ENCODE data around the gene CFAP46.

Gene CFAP46

DNA sequence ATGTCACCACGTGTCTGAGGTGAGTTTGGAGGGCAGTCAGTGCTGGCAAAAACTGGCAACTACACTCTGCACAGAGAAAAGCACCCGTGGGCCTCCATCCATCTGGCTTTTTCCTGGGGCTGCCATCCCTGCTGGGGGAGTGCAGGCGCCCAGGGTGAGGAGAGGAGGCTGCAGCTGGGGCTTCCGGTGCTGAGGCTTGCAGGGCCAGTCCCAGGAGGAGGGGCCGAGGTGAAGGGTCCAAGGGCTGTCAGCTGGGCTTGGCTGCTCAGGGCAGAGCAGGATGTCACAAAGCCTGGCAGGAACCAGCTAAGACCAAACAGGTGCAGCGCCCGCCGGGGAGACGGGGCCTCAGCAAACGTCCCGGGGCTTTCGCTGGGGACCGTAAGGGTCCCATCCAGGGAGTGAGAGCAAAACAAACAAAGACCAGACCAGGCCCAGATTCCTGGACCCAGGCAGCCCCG, 77.2 kb downstream of the CFAP46 start:
- no peak overlapping the region for H3K4me3 ChIP-seq (ENCODE audit: low read depth in 1 of 2, low read length in 2 of 2)
- no peak overlapping the region for H3K9ac ChIP-seq (ENCODE audit: low read length)
- peaks cover 10 to 32% of the 10 kb centered on the region in 2 donors for H3K27me3 ChIP-seq (ENCODE audit: control insufficient read depth in 1 of 2, insufficient read depth in 2 of 2, low read length in 2 of 2)
- H3K36me3 ChIP-seq (ENCODE audit: insufficient read depth, low read length), result no peaks in the 10 kb centered on the region
- H3K27ac ChIP-seq (ENCODE audit: low read depth, low read length), result no peak overlapping the region
- H3K4me1 ChIP-seq (ENCODE audit: insufficient read depth, low read length), result no peaks in the 10 kb centered on the region
- no peaks in the 10 kb centered on the region for H3K9me3 ChIP-seq (ENCODE audit: low read length)

DNA sequence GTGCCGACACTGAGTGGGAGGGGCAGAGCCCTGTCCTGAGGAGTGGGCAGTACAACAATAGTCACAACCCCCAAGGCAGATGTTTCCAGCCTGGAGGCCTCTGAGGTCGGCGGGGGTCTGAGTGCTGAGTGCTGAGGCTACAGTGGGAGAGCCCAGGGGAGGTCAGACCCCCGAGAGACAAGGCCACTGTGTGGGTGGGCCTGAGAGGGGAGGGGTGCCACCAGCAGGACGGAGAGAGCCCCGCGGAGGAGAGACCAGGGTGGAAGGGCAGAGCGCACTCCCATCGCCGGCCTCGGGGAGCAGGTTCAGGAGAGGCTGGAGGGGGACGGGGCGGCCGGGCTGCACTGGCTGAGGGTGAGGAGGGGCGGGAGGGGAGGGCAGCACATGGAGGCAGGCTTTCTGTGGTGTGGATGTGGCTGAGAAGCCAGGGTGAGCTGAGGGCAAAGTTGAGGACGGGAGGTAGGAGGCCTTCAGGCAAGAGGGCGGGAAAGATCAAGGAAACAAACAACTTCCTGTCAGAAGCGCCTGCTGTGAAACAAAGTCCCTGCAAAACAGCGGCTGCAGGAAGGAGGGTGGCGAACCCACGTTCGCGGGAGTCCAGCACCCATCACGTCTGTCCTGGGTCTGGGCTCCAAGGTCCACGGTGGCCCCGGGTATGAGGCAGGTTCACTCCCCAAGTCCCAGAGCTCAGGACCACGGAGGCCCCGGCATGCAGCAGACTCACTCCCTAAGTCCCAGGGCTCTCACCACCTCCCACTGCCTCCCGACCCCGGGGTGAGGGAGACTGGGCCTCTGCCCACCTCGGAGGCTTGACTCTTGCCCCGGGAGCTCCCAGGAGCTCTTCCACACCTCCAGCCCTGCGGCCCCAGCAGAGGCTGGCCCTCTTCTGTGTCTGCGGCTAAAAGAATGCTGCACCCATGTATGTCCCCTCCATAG, 79.6 kb downstream of the CFAP46 start:
- no peaks in the 10 kb centered on the region for H3K4me1 ChIP-seq (ENCODE audit: insufficient read depth, low read length)
- no peak overlapping the region for H3K9ac ChIP-seq (ENCODE audit: low read length)
- H3K4me3 ChIP-seq (ENCODE audit: low read depth in 1 of 2, low read length in 2 of 2), result no peak overlapping the region
- no peaks in the 10 kb centered on the region for H3K36me3 ChIP-seq (ENCODE audit: insufficient read depth, low read length)
- no peaks in the 10 kb centered on the region for H3K9me3 ChIP-seq (ENCODE audit: low read length)
- peaks cover 10 to 32% of the 10 kb centered on the region in 2 donors for H3K27me3 ChIP-seq (ENCODE audit: control insufficient read depth in 1 of 2, insufficient read depth in 2 of 2, low read length in 2 of 2)
- no peak overlapping the region for H3K27ac ChIP-seq (ENCODE audit: low read depth, low read length)

DNA sequence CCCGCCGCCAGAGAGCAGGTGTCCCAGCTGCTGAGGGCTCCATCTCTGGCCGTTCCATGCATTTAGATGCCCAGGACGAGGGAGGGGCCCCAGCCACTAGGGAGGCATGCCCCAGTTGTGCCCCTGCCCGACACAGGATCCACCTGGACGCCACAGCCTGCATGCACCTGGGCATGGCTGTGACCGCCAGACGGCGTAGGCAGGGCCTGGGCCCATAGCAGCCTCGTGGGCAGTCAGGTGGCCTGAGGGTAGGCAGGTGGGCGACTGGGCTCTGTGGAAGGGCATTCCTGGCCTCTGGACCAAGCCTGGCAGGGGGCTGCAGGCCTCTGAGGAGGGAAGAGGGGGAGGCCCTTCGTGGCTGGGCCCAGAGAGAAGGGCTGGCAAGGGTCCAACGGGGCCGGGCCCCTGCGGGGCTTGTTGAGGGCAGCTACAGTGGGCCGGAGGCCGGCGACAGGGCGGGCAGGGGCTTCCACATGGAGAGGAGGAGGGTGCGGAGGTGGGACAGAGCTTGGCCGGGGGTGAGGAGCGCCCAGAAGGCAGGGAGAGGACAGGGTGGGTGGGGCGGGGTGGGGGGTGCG, 80.4 kb downstream of the CFAP46 start:
- H3K27me3 ChIP-seq (ENCODE audit: control insufficient read depth in 1 of 2, insufficient read depth in 2 of 2, low read length in 2 of 2), result peaks cover 10 to 32% of the 10 kb centered on the region in 2 donors
- H3K36me3 ChIP-seq (ENCODE audit: insufficient read depth, low read length), result no peaks in the 10 kb centered on the region
- no peaks in the 10 kb centered on the region for H3K9me3 ChIP-seq (ENCODE audit: low read length)
- no peak overlapping the region for H3K4me3 ChIP-seq (ENCODE audit: low read depth in 1 of 2, low read length in 2 of 2)
- no peak overlapping the region for H3K9ac ChIP-seq (ENCODE audit: low read length)
- H3K27ac ChIP-seq (ENCODE audit: low read depth, low read length), result no peak overlapping the region
- no peaks in the 10 kb centered on the region for H3K4me1 ChIP-seq (ENCODE audit: insufficient read depth, low read length)

GRCh38 chr10:132861116-132861691, 81.2 kb downstream of the CFAP46 start:
- Histone ChIP-seq H3K4me3 (ENCODE audit: low read depth in 1 of 2, low read length in 2 of 2) (no peak overlapping the region), H3K27ac (ENCODE audit: low read depth, low read length) (no peak overlapping the region), H3K9me3 (ENCODE audit: low read length) (no peaks in the 10 kb centered on the region), H3K36me3 (ENCODE audit: insufficient read depth, low read length) (no peaks in the 10 kb centered on the region), H3K4me1 (ENCODE audit: insufficient read depth, low read length) (no peaks in the 10 kb centered on the region), H3K9ac (ENCODE audit: low read length) (no peak overlapping the region), H3K27me3 (ENCODE audit: control insufficient read depth in 1 of 2, insufficient read depth in 2 of 2, low read length in 2 of 2) (peaks cover 10 to 32% of the 10 kb centered on the region in 2 donors)

- no peak overlapping the region for H3K27ac ChIP-seq (ENCODE audit: low read depth, low read length)
- H3K4me1 ChIP-seq (ENCODE audit: insufficient read depth, low read length), result no peaks in the 10 kb centered on the region
- H3K36me3 ChIP-seq (ENCODE audit: insufficient read depth, low read length), result no peaks in the 10 kb centered on the region
- no peak overlapping the region for H3K9ac ChIP-seq (ENCODE audit: low read length)
- no peaks in the 10 kb centered on the region for H3K9me3 ChIP-seq (ENCODE audit: low read length)
- peaks cover 10 to 32% of the 10 kb centered on the region in 2 donors for H3K27me3 ChIP-seq (ENCODE audit: control insufficient read depth in 1 of 2, insufficient read depth in 2 of 2, low read length in 2 of 2)
- H3K4me3 ChIP-seq (ENCODE audit: low read depth in 1 of 2, low read length in 2 of 2), result no peak overlapping the region
Measured at GRCh38 chr10:132860532-132860931, 81.8 kb downstream of the CFAP46 start.

GRCh38 chr10:132859084-132859855, 83.1 kb downstream of the CFAP46 start:
- H3K4me1 ChIP-seq (ENCODE audit: insufficient read depth, low read length), result no peaks in the 10 kb centered on the region
- no peaks in the 10 kb centered on the region for H3K36me3 ChIP-seq (ENCODE audit: insufficient read depth, low read length)
- peaks cover 10 to 26% of the 10 kb centered on the region in 2 donors for H3K27me3 ChIP-seq (ENCODE audit: control insufficient read depth in 1 of 2, insufficient read depth in 2 of 2, low read length in 2 of 2)
- H3K9ac ChIP-seq (ENCODE audit: low read length), result no peak overlapping the region
- H3K9me3 ChIP-seq (ENCODE audit: low read length), result no peaks in the 10 kb centered on the region
- H3K27ac ChIP-seq (ENCODE audit: low read depth, low read length), result no peak overlapping the region
- H3K4me3 ChIP-seq (ENCODE audit: low read depth in 1 of 2, low read length in 2 of 2), result no peak overlapping the region

GRCh38 chr10:132858121-132859081, 84.0 kb downstream of the CFAP46 start:
- no peaks in the 10 kb centered on the region for H3K36me3 ChIP-seq (ENCODE audit: insufficient read depth, low read length)
- H3K4me3 ChIP-seq (ENCODE audit: low read depth in 1 of 2, low read length in 2 of 2), result no peak overlapping the region
- H3K27ac ChIP-seq (ENCODE audit: low read depth, low read length), result no peak overlapping the region
- H3K9ac ChIP-seq (ENCODE audit: low read length), result no peak overlapping the region
- no peaks in the 10 kb centered on the region for H3K4me1 ChIP-seq (ENCODE audit: insufficient read depth, low read length)
- no peaks in the 10 kb centered on the region for H3K9me3 ChIP-seq (ENCODE audit: low read length)
- H3K27me3 ChIP-seq (ENCODE audit: control insufficient read depth in 1 of 2, insufficient read depth in 2 of 2, low read length in 2 of 2), result peaks cover 4 to 17% of the 10 kb centered on the region in 2 donors

DNA sequence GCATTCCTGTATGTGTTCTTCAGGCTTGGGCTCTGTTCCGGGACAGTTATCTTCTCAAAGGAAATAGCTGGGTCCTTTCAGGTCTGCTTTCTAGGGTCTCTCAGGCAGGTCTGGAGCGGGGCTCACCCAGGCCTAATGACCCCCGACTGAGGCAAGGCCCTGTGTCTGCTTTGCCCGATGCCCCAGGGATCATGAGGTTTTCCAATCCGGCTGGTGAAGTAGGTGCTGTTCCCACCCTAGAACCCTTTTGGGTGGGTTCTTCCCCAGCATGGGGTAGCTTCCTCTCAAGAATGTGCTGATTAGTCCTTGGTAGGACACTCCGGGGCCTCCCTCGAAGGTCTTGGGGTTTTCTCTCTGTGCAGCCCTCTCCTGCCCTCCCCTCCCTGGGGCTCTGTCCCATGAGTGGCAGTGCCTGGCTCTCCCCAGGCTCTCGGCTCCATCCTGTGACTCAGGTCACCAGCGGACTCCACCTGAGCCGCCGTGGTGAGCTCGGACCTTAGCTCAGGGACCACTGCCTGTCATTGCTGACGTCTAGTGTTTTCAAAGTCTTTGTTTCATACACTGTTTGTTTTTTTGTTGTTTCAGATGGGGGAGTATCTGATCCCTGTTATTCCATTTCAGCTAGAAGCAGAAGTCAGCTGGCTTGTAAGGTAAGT, 85.4 kb downstream of the CFAP46 start:
- Histone ChIP-seq H3K9ac (ENCODE audit: low read length) (no peak overlapping the region), H3K4me1 (ENCODE audit: insufficient read depth, low read length) (no peaks in the 10 kb centered on the region), H3K36me3 (ENCODE audit: insufficient read depth, low read length) (no peaks in the 10 kb centered on the region), H3K4me3 (ENCODE audit: low read depth in 1 of 2, low read length in 2 of 2) (no peak overlapping the region), H3K27me3 (ENCODE audit: control insufficient read depth in 1 of 2, insufficient read depth in 2 of 2, low read length in 2 of 2) (peaks cover 0 to 11% of the 10 kb centered on the region in 2 donors), H3K27ac (ENCODE audit: low read depth, low read length) (no peak overlapping the region), H3K9me3 (ENCODE audit: low read length) (no peaks in the 10 kb centered on the region)

GRCh38 chr10:132855889-132856288, 86.5 kb downstream of the CFAP46 start:
- Histone ChIP-seq H3K27me3 (ENCODE audit: control insufficient read depth in 1 of 2, insufficient read depth in 2 of 2, low read length in 2 of 2) (no peaks in the 10 kb centered on the region), H3K36me3 (ENCODE audit: insufficient read depth, low read length) (no peaks in the 10 kb centered on the region), H3K4me3 (ENCODE audit: low read depth in 1 of 2, low read length in 2 of 2) (no peak overlapping the region), H3K9ac (ENCODE audit: low read length) (no peak overlapping the region), H3K9me3 (ENCODE audit: low read length) (no peaks in the 10 kb centered on the region), H3K4me1 (ENCODE audit: insufficient read depth, low read length) (no peaks in the 10 kb centered on the region), H3K27ac (ENCODE audit: low read depth, low read length) (no peak overlapping the region)

DNA sequence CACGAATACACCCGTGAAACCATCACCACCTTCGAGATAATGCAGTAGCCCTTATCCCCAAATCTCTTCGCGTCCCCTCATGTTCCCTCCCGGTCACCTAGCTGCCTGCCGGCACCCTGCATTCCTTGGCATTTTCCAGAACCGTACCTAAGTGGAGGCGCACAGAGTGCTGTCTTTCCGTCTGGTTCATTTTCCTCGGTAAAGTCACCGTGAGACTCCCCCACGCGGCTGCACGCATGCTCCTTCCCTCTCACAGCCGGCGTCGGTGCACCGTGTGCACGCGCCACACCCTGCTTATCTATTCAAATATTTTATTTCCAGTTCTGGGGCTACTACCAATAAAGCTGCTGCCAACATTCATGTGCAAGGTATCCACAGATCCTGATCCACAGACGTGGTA, 90.9 kb downstream of the CFAP46 start:
- Histone ChIP-seq H3K4me1 (ENCODE audit: insufficient read depth, low read length) (no peaks in the 10 kb centered on the region), H3K9me3 (ENCODE audit: low read length) (no peaks in the 10 kb centered on the region)

More for the DNA sequence above, 90.9 kb downstream of the CFAP46 start:
- H3K27ac ChIP-seq (ENCODE audit: low read depth, low read length), result no peak overlapping the region
- peaks cover 0 to 15% of the 10 kb centered on the region in 2 donors for H3K27me3 ChIP-seq (ENCODE audit: control insufficient read depth in 1 of 2, insufficient read depth in 2 of 2, low read length in 2 of 2)
- H3K4me3 ChIP-seq (ENCODE audit: low read depth in 1 of 2, low read length in 2 of 2), result no peak overlapping the region
- H3K9ac ChIP-seq (ENCODE audit: low read length), result no peak overlapping the region
- no peaks in the 10 kb centered on the region for H3K36me3 ChIP-seq (ENCODE audit: insufficient read depth, low read length)
